ENCODE measurements around the gene FCRLB.
"Not testable (repeated sequence)": the region's sequence is repeated elsewhere in the genome, so short reads cannot be mapped to it uniquely, and the experiment has no call there.

The FCRLB gene

GRCh38 chr1:161720956-161721737, at the start of gene FCRLB:
Gene FCRLB (plus strand): TSS chr1:161721544. CDS start chr1:161722673, 1,129 bp downstream.
- no peak for DNase-seq (ENCODE audit: low read depth in 3 of 3)

- not testable (repeated sequence) for DNase-seq (ENCODE audit: low read depth in 3 of 3)
Measured at GRCh38 chr1:161673437-161673836, 47.9 kb upstream of the FCRLB start.

GRCh38 chr1:161674447-161674846, 46.9 kb upstream of the FCRLB start:
- DNase-seq (ENCODE audit: low read depth in 3 of 3): not testable (repeated sequence)

GRCh38 chr1:161674908-161675307, 46.4 kb upstream of the FCRLB start:
- DNase-seq (ENCODE audit: low read depth in 3 of 3): not testable (repeated sequence)

- no peak for DNase-seq (ENCODE audit: low read depth in 3 of 3)
Measured at GRCh38 chr1:161676441-161676840, 44.9 kb upstream of the FCRLB start.

- no peak for DNase-seq (ENCODE audit: low read depth in 3 of 3)
Measured at GRCh38 chr1:161676958-161677689, 44.2 kb upstream of the FCRLB start.

- DNase-seq (ENCODE audit: low read depth in 3 of 3): no peak
Measured at GRCh38 chr1:161678500-161678899, 42.8 kb upstream of the FCRLB start.

GRCh38 chr1:161681879-161682278, 39.5 kb upstream of the FCRLB start:
- DNase-seq (ENCODE audit: low read depth in 3 of 3): no peak

GRCh38 chr1:161688946-161689345, 32.4 kb upstream of the FCRLB start:
- DNase-seq (ENCODE audit: low read depth in 3 of 3): no peak

- no peak for DNase-seq (ENCODE audit: low read depth in 3 of 3)
Measured at GRCh38 chr1:161691846-161692245, 29.5 kb upstream of the FCRLB start.

GRCh38 chr1:161693020-161693712, 28.2 kb upstream of the FCRLB start:
- DNase-seq (ENCODE audit: low read depth in 3 of 3): not testable (repeated sequence)

GRCh38 chr1:161698302-161698701, 23.0 kb upstream of the FCRLB start:
- DNase-seq (ENCODE audit: low read depth in 3 of 3): not testable (repeated sequence)

GRCh38 chr1:161702250-161702649, 19.1 kb upstream of the FCRLB start:
- DNase-seq (ENCODE audit: low read depth in 3 of 3): no peak

GRCh38 chr1:161705537-161705936, 15.8 kb upstream of the FCRLB start:
- no peak for DNase-seq (ENCODE audit: low read depth in 3 of 3)

- no peak for DNase-seq (ENCODE audit: low read depth in 3 of 3)
Measured at GRCh38 chr1:161706113-161706481, 15.2 kb upstream of the FCRLB start.

- DNase-seq (ENCODE audit: low read depth in 3 of 3): no peak
Measured at GRCh38 chr1:161706482-161707347, 14.6 kb upstream of the FCRLB start, which contains the start of gene FCRLA. Gene FCRLA (plus strand): TSS chr1:161707229. CDS start chr1:161707265, 36 bp downstream.

GRCh38 chr1:161707503-161707902, 13.8 kb upstream of the FCRLB start:
- no peak for DNase-seq (ENCODE audit: low read depth in 3 of 3)

GRCh38 chr1:161709373-161709772, 12.0 kb upstream of the FCRLB start:
- DNase-seq (ENCODE audit: low read depth in 3 of 3): no peak

- DNase-seq (ENCODE audit: low read depth in 3 of 3): no peak
Measured at GRCh38 chr1:161710560-161710959, 10.8 kb upstream of the FCRLB start.

- no peak for DNase-seq (ENCODE audit: low read depth in 3 of 3)
Measured at GRCh38 chr1:161718559-161719324, 2.6 kb upstream of the FCRLB start.

GRCh38 chr1:161719325-161719611, 2.1 kb upstream of the FCRLB start:
- DNase-seq (ENCODE audit: low read depth in 3 of 3): no peak

Data from stimulated activated CD4-positive, alpha-beta T cell treated with anti-CD3 and anti-CD28 coated beads, TNF-alpha, amount 100 ng/mL, for 48 hours (primary cell).